ENCODE results near the gene MCM3AP. TPM values are rescaled to one million over a fixed set of nuclear protein-coding genes. Genes with fewer than 3 reads are reported as not detected.
A peak's percentile ranks its signal among the peaks of the same experiment; 100 is the strongest.

MCM3AP gene
- total RNA-seq, 1 donor, result 60.9 TPM

DNA sequence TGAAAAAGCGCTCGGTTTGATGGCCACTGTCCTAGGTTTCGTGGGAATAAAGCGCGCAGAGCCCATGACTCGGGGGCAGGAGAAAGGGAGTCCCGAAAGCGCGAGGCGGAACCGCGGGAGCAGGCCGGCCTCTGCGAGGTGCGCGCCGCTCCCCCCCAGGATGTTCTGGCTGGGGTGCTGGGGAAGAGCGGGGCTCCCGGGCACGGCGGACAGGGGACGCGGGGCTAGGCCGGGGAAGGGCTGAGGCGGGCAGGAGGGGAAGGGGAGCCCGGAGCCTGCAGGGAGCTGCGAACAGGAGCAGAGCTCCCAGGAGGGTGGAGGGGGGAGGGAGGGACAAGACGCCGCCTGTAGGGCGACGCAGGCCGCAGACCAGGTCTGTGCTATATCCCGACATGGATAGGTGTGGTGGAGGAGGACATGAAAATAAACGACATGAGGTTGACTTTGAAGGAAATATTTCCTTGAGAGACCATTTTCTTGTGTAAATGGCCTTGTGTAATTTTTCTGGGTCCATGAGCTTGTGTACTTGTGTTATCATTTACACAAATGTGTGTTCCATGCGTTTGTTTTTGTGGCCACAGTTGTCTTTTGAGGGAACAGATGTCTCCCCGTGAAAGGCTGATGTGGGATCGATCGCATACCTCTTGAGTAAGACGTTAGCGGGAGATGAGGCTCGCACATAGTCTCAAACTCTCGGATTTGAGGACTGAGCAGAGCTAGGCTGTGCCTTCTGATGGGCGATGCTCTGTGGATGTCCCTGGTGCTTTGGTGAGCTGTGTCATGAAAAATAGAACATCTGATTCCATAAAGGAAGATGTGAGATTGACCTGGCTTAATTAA lies 39.9 kb upstream of the MCM3AP start:
- peak overlapping the region; percentile 81 for H3K4me3 ChIP-seq (ENCODE audit: low read depth, low read length)
- DNase-seq (ENCODE audit: low read depth), result peak; percentile 59
- TF ChIP-seq, protein P1, sequence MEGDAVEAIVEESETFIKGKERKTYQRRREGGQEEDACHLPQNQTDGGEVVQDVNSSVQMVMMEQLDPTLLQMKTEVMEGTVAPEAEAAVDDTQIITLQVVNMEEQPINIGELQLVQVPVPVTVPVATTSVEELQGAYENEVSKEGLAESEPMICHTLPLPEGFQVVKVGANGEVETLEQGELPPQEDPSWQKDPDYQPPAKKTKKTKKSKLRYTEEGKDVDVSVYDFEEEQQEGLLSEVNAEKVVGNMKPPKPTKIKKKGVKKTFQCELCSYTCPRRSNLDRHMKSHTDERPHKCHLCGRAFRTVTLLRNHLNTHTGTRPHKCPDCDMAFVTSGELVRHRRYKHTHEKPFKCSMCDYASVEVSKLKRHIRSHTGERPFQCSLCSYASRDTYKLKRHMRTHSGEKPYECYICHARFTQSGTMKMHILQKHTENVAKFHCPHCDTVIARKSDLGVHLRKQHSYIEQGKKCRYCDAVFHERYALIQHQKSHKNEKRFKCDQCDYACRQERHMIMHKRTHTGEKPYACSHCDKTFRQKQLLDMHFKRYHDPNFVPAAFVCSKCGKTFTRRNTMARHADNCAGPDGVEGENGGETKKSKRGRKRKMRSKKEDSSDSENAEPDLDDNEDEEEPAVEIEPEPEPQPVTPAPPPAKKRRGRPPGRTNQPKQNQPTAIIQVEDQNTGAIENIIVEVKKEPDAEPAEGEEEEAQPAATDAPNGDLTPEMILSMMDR (IDR thresholded peaks at IDR 0.05; ENCODE audit: insufficient read depth, low read depth, low read length), result peak; percentile 31

DNA sequence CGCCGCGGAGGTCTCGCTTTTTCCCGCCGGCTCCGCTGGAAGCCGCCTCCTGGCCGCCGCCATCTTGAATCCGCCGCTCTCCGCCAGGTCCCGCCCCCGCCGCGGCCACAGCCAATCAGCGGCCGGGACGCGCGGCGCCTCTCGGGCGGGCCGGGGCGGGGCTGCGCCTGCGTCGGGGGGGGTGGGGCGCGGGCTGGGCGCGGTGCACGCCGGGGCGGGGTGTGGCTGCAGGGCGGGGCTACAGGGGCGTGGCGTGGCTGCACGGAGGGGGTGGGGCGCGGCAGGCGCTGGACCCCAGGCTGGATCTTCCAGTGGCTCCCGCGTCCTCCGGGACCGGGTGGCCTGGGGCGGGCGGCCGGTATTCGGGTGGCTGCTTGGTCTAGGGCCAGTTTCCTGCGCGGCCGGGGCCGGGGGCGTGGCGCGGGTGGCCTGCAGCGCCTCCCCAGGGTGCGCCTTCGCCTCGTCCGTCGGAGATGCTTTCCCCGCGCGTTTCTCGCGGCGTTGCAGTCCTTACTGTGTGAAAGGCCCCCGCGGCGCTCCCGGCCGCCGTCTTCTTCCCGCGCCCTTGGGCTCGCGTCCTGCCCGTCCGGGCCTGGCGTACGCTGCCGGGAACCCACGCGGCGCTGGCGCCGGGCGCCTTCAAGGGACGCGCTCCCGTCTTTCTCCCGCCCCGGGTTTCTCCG lies 39.1 kb upstream of the MCM3AP start:
- peak overlapping the region; percentile 81 for H3K4me3 ChIP-seq (ENCODE audit: low read depth, low read length)
- TF ChIP-seq, protein P1 (IDR thresholded peaks at IDR 0.05; ENCODE audit: insufficient read depth, low read depth, low read length), result peak; percentile 8
- peak; percentile 83 for DNase-seq (ENCODE audit: low read depth)

DNA sequence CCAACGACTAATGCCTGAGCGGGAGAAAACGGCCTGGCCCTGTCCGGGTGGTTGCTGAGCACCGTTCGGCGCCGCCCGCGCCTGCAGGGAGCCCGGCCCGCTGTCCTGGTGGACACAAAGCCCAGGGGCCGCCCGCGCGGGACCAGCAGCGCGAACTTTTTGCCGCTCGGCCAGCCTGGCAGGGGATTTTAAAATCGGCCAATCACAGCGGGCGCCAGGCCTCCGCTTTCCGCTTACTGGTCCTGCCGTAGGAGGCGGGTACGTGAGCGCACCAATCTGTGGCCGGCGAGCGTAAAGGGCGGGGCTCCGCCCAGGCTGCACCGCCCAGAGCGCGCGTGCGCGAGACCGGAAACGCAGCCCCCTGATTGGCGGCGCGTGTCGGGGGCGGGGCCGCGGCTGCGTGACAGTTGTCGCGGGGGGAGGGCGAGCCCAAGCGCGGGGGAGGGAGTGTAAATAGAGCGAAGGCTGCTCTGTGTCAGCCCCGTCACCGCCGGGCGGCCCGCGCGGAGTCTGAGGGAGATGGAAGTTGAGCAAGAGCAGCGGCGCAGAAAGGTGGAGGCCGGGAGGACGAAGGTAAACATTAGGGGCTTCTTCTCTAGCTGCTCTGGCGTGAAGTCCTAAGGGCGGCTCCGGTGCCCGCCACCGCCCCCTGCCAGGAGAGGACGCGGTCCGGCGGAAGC lies 38.4 kb upstream of the MCM3AP start, which contains the start of the genes C21orf58 and PCNT:
Gene C21orf58, minus strand, starts transcription at position 161 of the 680 bp plus-strand sequence. CDS start 1,132 bp downstream, outside the sequence.
Gene PCNT, plus strand, starts transcription at position 447 of the 680 bp plus-strand sequence. Its CDS starts 73 bp downstream, at position 520.
- TF ChIP-seq, protein P1 (IDR thresholded peaks at IDR 0.05; ENCODE audit: insufficient read depth, low read depth, low read length), result no peak
- peak within 1 kb of the TSS; percentile 81 for H3K4me3 ChIP-seq (ENCODE audit: low read depth, low read length)
- peak; percentile 98 for DNase-seq (ENCODE audit: low read depth)

DNA sequence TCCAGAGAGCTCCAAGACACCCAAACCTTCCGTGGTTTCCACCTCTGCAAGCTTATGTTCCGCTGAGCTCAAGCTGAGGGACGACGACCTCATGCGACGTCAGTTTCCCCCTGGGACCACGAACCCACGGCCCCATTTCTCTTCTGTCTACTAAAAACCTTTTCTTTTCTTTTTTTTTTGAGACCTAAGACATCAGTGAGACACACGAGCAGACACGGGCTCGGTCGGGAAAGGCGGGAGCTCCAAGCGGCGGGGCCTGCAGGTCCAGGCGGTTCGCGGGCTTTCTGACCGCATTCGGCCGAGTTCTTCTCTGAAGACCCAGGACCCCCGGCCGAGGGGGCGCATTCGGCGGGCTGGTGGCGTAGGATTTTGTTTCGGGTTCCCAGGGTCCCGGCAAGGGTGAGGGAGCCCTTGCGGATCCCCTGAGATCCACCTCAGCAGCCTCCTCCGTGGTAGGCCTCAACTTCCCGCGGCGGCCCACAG lies 37.9 kb upstream of the MCM3AP start:
- DNase-seq (ENCODE audit: low read depth), result no peak
- TF ChIP-seq, protein P1 (IDR thresholded peaks at IDR 0.05; ENCODE audit: insufficient read depth, low read depth, low read length), result no peak
- peak overlapping the region; percentile 79 for H3K4me3 ChIP-seq (ENCODE audit: low read depth, low read length)

DNA sequence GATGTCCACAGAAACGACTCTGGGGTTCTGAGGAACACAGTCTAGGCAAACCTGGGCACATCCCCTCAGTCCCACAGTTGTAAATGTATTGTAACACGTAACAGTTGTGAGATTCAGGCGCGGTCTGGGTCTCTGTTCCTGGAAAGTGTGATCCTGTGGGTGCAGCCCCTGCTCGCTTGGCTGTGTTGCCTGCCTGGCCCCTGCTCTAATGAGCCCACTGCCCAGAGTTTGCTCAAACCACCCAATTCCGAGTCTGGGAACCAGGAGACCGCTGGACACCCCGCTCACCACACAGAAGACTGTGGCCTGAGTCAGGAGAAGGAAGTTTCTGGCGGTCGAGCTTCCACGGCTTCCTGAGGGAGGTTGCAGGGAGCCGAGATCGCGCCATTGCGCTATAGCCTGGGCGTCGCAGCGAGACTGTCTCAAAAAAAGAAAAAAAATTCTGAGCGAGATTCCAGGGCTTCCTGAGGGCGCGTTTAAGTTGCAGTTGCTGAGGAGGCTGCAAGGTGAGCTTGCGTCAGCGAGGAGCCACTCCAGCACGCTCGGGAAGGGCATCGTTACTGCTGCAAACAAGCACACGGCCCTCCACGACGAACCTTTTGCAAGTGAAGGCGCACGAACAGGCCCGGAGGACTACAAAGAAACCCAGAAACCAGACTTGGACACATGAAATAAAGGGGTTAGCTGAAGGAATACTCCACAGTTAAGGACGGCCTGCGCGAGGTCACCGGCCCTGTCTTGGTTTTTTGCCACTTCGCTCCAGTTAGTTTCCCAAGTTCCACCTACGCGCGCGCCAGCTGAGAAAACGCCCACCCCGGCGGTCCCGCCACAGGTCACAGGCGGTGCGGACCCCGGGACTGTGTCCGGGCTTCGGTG lies 37.2 kb upstream of the MCM3AP start:
- TF ChIP-seq, protein P1 (IDR thresholded peaks at IDR 0.05; ENCODE audit: insufficient read depth, low read depth, low read length), result no peak
- peak; percentile 46 for DNase-seq (ENCODE audit: low read depth)
- peak overlapping the region; percentile 79 for H3K4me3 ChIP-seq (ENCODE audit: low read depth, low read length)

Measured in fibroblast of villous mesenchyme (primary cell).